GM21381 (cell line): ENCODE results near the gene EBF3.
"Not testable (repeated sequence)": the region's sequence is repeated elsewhere in the genome, so short reads cannot be mapped to it uniquely, and the experiment has no call there.

Source experiments
- ATAC-seq: cut with Tn5 transposase; IDR thresholded peaks from one replicate; pipeline ENCODE4 v1.9.1; 2021; ENCODE audit warnings: mild to moderate bottlenecking, moderate library complexity; ENCODE audit not compliant: unreplicated experiment

EBF3 gene

GRCh38 chr10:129929343-129930292 lies 34.5 kb downstream of the EBF3 start:
- no peak for ATAC-seq

- no peak for ATAC-seq
Observed at GRCh38 chr10:129927351-129928120, 36.5 kb downstream of the EBF3 start.

GRCh38 chr10:129926066-129927055 lies 37.7 kb downstream of the EBF3 start:
- ATAC-seq = no peak

- no peak for ATAC-seq
Observed at GRCh38 chr10:129924375-129925085, 39.5 kb downstream of the EBF3 start.

GRCh38 chr10:129922598-129923123 lies 41.4 kb downstream of the EBF3 start:
- ATAC-seq = no peak

- no peak for ATAC-seq
Observed at GRCh38 chr10:129921801-129922597, 42.1 kb downstream of the EBF3 start.

GRCh38 chr10:129921065-129921670 lies 42.9 kb downstream of the EBF3 start:
- ATAC-seq = no peak

- not testable (repeated sequence) for ATAC-seq
Observed at GRCh38 chr10:129920187-129920586, 43.9 kb downstream of the EBF3 start.

GRCh38 chr10:129919358-129919757 lies 44.7 kb downstream of the EBF3 start:
- no peak for ATAC-seq

- ATAC-seq = no peak
Observed at GRCh38 chr10:129918836-129919235, 45.2 kb downstream of the EBF3 start.

- no peak for ATAC-seq
Observed at GRCh38 chr10:129918401-129918800, 45.7 kb downstream of the EBF3 start.

- ATAC-seq = no peak
Observed at GRCh38 chr10:129917936-129918335, 46.1 kb downstream of the EBF3 start.

- ATAC-seq = no peak
Observed at GRCh38 chr10:129916506-129916995, 47.5 kb downstream of the EBF3 start.

- no peak for ATAC-seq
Observed at GRCh38 chr10:129915526-129916378, 48.3 kb downstream of the EBF3 start.

GRCh38 chr10:129914960-129915359 lies 49.1 kb downstream of the EBF3 start:
- ATAC-seq = no peak

- no peak for ATAC-seq
Observed at GRCh38 chr10:129914153-129914855, 49.8 kb downstream of the EBF3 start.
